HepG2 (cell line): ENCODE data around the gene DNAH8. TPM values are rescaled to one million over a fixed set of nuclear protein-coding genes. Genes with fewer than 3 reads are reported as not detected.

Experiments
- ATAC-seq: fragments of 200-7000 bp; cut with Tn5 transposase; 3 replicates; pipeline ENCODE4 v1.9.1; 2020; ENCODE audit warnings: mild to moderate bottlenecking, moderate library complexity
- BruUV-seq: library from RNA; stranded (reverse); fragments of 400-500 nt; replicated peaks from 2 replicates; lab custom pipeline; 2021; lab: Mats Ljungman, UMichigan
- CTCF ChIA-PET: fragments of 300-600 bp; formaldehyde crosslinking; extraction: SDS; loops from one replicate; lab custom pipeline; 2021; ENCODE audit warnings: low total read pairs, inconsistent platforms, low intra/inter-chr PET ratio; lab: Yijun Ruan, JAX
- POLR2A ChIA-PET: fragments of 350-600 bp; sonication (Branson Sonifier 250); formaldehyde crosslinking; loops from one replicate; lab custom pipeline; 2020; ENCODE audit warnings: antibody characterized with exemption, inconsistent platforms; lab: Yijun Ruan, JAX
- DNase-seq: peaks from one replicate; pipeline ENCODE4 v3.0.0-alpha.2; 2015; ENCODE audit warnings: low spot score
- FAIRE-seq: peaks from 3 replicates; lab custom pipeline; 2011; peaks lifted over from hg19 to GRCh38; lab: Jason Lieb, UNC
- H2AFZ ChIP-seq: one replicate; pipeline ENCODE4 v1.6.1; 2011; ENCODE audit warnings: low read length, inconsistent platforms
- H3K27ac ChIP-seq: fragments of 300-600 bp; 3 replicates; pipeline ENCODE4 v1.8.0; 2011; ENCODE audit warnings: mixed run types, mild to moderate bottlenecking, mixed read lengths, low read length, inconsistent platforms; ENCODE audit not compliant: insufficient read depth; ENCODE audit errors: extremely low read length
- H3K27me3 ChIP-seq, 2 experiments: fragments of 200-600 bp in 1 of 2; 2 replicates in 1 of 2; 3 replicates in 1 of 2; pipeline versions ENCODE4 v1.6.0 to v1.8.0; 2011; ENCODE audit warnings: low read length in 2 of 2, mild to moderate bottlenecking in 2 of 2, moderate library complexity in 2 of 2, inconsistent platforms in 1 of 2; ENCODE audit not compliant: insufficient read depth in 2 of 2, control insufficient read depth in 1 of 2
- H3K36me3 ChIP-seq, 2 experiments: fragments of 200-600 bp in 1 of 2; replicated peaks in 1 of 2; 2 replicates in 1 of 2; 3 replicates in 1 of 2; pipeline versions ENCODE4 v1.5.1 to v1.8.0; 2011; ENCODE audit warnings: low read length in 2 of 2, inconsistent platforms in 1 of 2; ENCODE audit not compliant: insufficient read depth in 2 of 2, control insufficient read depth in 1 of 2
- H3K4me1 ChIP-seq: 2 replicates; pipeline ENCODE4 v1.5.1; 2012; ENCODE audit warnings: low read length, inconsistent platforms; ENCODE audit not compliant: insufficient read depth
- H3K4me2 ChIP-seq: 2 replicates; pipeline ENCODE4 v1.6.0; 2011; ENCODE audit warnings: low read depth, low read length, inconsistent platforms
- H3K4me3 ChIP-seq, 3 experiments: fragments of 200-600 bp in 1 of 3; sonication (generic), shearing (Covaris generic) in 1 of 3; replicated peaks in 1 of 3; 2 replicates each; pipeline ENCODE4 v1.5.1; 2011 to 2016; ENCODE audit warnings: low read length in 3 of 3, inconsistent platforms in 2 of 3, low read depth in 2 of 3, mild to moderate bottlenecking in 2 of 3, control low read depth in 1 of 3, mixed read lengths in 1 of 3; ENCODE audit not compliant: insufficient read depth in 1 of 3
- H3K79me2 ChIP-seq: one replicate; pipeline ENCODE4 v1.6.1; 2011; ENCODE audit warnings: low read length, inconsistent platforms; ENCODE audit not compliant: insufficient read depth
- H3K9ac ChIP-seq: 2 replicates; pipeline ENCODE4 v1.6.0; 2011; ENCODE audit warnings: mild to moderate bottlenecking, low read depth, low read length, inconsistent platforms; ENCODE audit not compliant: insufficient read depth
- H3K9me3 ChIP-seq: 2 replicates; pipeline ENCODE4 v1.5.1; 2012; ENCODE audit warnings: mild to moderate bottlenecking, low read length
- H4K20me1 ChIP-seq: 2 replicates; pipeline ENCODE4 v1.6.0; 2011; ENCODE audit warnings: inconsistent platforms, mild to moderate bottlenecking, low read length, moderate library complexity; ENCODE audit not compliant: insufficient read depth
- CBX5 ChIP-seq: sonication (generic); formaldehyde crosslinking; IDR thresholded peaks from 2 replicates; pipeline ENCODE4 v1.4.0; 2020; ENCODE audit warnings: missing genetic modification reagents, borderline replicate concordance
- FIP1L1 ChIP-seq: fragments of 200-400 bp; formaldehyde crosslinking; IDR thresholded peaks from 2 replicates; pipeline ENCODE4 v1.6.1; 2018; ENCODE audit warnings: low read depth, mild to moderate bottlenecking, low read length, moderate library complexity, borderline replicate concordance; ENCODE audit not compliant: insufficient read depth
- FLYWCH1 ChIP-seq: sonication (generic); formaldehyde crosslinking; IDR thresholded peaks from 2 replicates; pipeline ENCODE4 v1.8.1; 2023; ENCODE audit warnings: mild to moderate bottlenecking, missing genetic modification reagents
- GATAD2A ChIP-seq: IDR thresholded peaks from 2 replicates; pipeline ENCODE4 v1.6.1; 2016
- HNRNPLL ChIP-seq: fragments of 200-400 bp; formaldehyde crosslinking; IDR thresholded peaks from 2 replicates; pipeline ENCODE4 v1.6.1; 2017; ENCODE audit warnings: mild to moderate bottlenecking, low read depth, low read length; ENCODE audit not compliant: poor library complexity, severe bottlenecking
- JUN ChIP-seq: sonication (generic); formaldehyde crosslinking; IDR thresholded peaks from 2 replicates; pipeline ENCODE4 v1.4.0; 2020; ENCODE audit warnings: mild to moderate bottlenecking, missing genetic modification reagents
- SRSF4 ChIP-seq: fragments of 200-400 bp; formaldehyde crosslinking; IDR thresholded peaks from one replicate; pipeline ENCODE4 v1.6.1; 2018; ENCODE audit warnings: mild to moderate bottlenecking, low read depth, low read length, moderate library complexity; ENCODE audit not compliant: poor library complexity, severe bottlenecking
- TEAD2 ChIP-seq: sonication (generic); formaldehyde crosslinking; IDR thresholded peaks from 2 replicates; pipeline ENCODE4 v1.9.0; 2021; ENCODE audit warnings: missing genetic modification reagents
- ZNF30 ChIP-seq: sonication (generic); formaldehyde crosslinking; IDR thresholded peaks from 2 replicates; pipeline ENCODE4 v1.5.0; 2020; ENCODE audit warnings: mild to moderate bottlenecking, missing genetic modification reagents
- ZNF570 ChIP-seq: sonication (generic); formaldehyde crosslinking; IDR thresholded peaks from 2 replicates; pipeline ENCODE4 v1.4.0; 2020; ENCODE audit warnings: mild to moderate bottlenecking, missing genetic modification reagents, borderline replicate concordance
- ZNF816 ChIP-seq: sonication (generic); formaldehyde crosslinking; IDR thresholded peaks from 2 replicates; pipeline ENCODE4 v1.8.0; 2022; ENCODE audit warnings: missing genetic modification reagents, mild to moderate bottlenecking, borderline replicate concordance
- WGBS: methylation state at CpG from one replicate; pipeline ENCODE4 v1.1.6; 2017; ENCODE audit warnings: low lambda C conversion rate; 5-methylcytosine and 5-hydroxymethylcytosine counted together
- in situ Hi-C: cut with HindIII; loops from 2 replicates; pipeline ENCODE4 v1.10.0; 2017; ENCODE audit warnings: low pct_unique_long_range_greater_than_20kb; ENCODE audit not compliant: extremely low pct_ligation_motif_present
- intact Hi-C: fragments of 100-400 bp; cut with micrococcal nuclease; formaldehyde crosslinking; loops from one replicate; pipeline ENCODE4 v1.10.0; 2022; ENCODE audit not compliant: unreplicated experiment
- polyA plus RNA-seq, 8 experiments: library from polyadenylated mRNA; depleted of rRNA in 3 of 8; stranded (reverse) in 7 of 8; unstranded in 1 of 8; fragments of >200 nt; fragmentation: Illumina TruSeq in 4 of 8; extraction: Trizol in 4 of 8; gene quantifications; 2 replicates each; pipeline versions ENCODE4 v1.2.1 to v1.2.3, GENCODE V29; 2011 to 2016; ENCODE audit warnings: low read depth in 4 of 8, missing spikeins in 1 of 8, mixed read lengths in 1 of 8; ENCODE audit not compliant: insufficient read depth in 1 of 8
- total RNA-seq, 5 experiments: library from RNA; depleted of rRNA; stranded (reverse); fragments of >200 nt; fragmentation: Illumina TruSeq; extraction: Trizol; gene quantifications; 2 replicates each; pipeline ENCODE4 v1.2.3, GENCODE V29; 2016; ENCODE audit warnings: low read depth in 1 of 5
- TF ChIP-seq, protein P1 (sequence below), 2 experiments: sonication (generic) in 1 of 2; formaldehyde crosslinking in 1 of 2; IDR thresholded peaks; 2 replicates each; pipeline versions ENCODE4 v1.4.0 to v1.6.1; 2016 to 2020; ENCODE audit warnings: borderline replicate concordance in 1 of 2, low read depth in 1 of 2, mild to moderate bottlenecking in 1 of 2, missing genetic modification reagents in 1 of 2
- TF ChIP-seq, protein P2 (sequence below): fragments of 450-650 bp; IDR thresholded peaks from 2 replicates; pipeline ENCODE4 v1.6.1; 2016
- TF ChIP-seq, protein P3 (sequence below): sonication (generic); formaldehyde crosslinking; IDR thresholded peaks from 2 replicates; pipeline ENCODE4 v1.5.0; 2020; ENCODE audit warnings: mild to moderate bottlenecking, missing genetic modification reagents, borderline replicate concordance

DNAH8 gene
- total and polyA plus RNA-seq, 2 of the 13 experiments (the other 11 are each of a cell fraction or from before 2014, with no cell fraction given): not detected

DNA sequence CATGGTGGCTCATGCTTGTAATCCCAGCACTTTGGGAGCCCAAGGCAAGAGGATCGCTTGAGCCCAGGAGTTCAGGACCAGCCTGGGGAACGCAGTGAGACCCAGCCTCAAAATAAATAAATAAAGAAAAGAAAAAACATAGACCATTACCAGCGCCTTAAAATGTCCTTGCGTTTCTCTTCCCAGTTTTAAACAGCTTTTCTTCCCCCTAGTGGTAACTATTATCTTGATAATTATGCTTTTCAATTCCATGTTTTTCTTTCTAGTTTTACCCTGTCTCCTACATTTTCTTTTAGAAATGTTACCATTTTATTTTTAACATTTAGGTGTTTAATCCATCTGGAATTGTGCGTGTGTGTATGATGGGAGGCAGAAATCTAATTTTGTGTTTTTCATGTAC lies 24.4 kb downstream of the DNAH8 start:
- WGBS: 7% methylated on average over 5 of the region's 5 CpGs
- ChIA-PET CTCF (no interaction called here), POLR2A (no interaction called here)
- DNase-seq (no peak), FAIRE-seq (no peak), ATAC-seq (no peak)
- no TSS peak for BruUV-seq
- no peak overlapping the region for H3K4me2 ChIP-seq
- H3K9me3 ChIP-seq: no peaks in the 10 kb centered on the region
- H3K4me1 ChIP-seq: no peaks in the 10 kb centered on the region
- H3K27me3 ChIP-seq: 0 out of 5 replicates have a peak, but pooled peaks cover 0 to 6% of the 10 kb centered on the region in 2 experiments
- in situ Hi-C loops (no loop called here), intact Hi-C loops (no loop called here)
- H3K9ac ChIP-seq: no peak overlapping the region
- H3K27ac ChIP-seq: no peak overlapping the region
- no peak overlapping the region for H2AFZ ChIP-seq
- no peak overlapping the region for H3K4me3 ChIP-seq
- no peaks in the 10 kb centered on the region for H4K20me1 ChIP-seq
- no peaks in the 10 kb centered on the region for H3K36me3 ChIP-seq
- no peaks in the 10 kb centered on the region for H3K79me2 ChIP-seq
- TF ChIP-seq HNRNPLL: no peak
- TF ChIP-seq, protein P1, sequence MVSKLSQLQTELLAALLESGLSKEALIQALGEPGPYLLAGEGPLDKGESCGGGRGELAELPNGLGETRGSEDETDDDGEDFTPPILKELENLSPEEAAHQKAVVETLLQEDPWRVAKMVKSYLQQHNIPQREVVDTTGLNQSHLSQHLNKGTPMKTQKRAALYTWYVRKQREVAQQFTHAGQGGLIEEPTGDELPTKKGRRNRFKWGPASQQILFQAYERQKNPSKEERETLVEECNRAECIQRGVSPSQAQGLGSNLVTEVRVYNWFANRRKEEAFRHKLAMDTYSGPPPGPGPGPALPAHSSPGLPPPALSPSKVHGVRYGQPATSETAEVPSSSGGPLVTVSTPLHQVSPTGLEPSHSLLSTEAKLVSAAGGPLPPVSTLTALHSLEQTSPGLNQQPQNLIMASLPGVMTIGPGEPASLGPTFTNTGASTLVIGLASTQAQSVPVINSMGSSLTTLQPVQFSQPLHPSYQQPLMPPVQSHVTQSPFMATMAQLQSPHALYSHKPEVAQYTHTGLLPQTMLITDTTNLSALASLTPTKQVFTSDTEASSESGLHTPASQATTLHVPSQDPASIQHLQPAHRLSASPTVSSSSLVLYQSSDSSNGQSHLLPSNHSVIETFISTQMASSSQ (IDR thresholded peaks at IDR 0.05; ENCODE audit: low read depth): no peak
- TF ChIP-seq, protein P1 (CRISPR knock-in tag; IDR thresholded peaks at IDR 0.05; ENCODE audit: borderline replicate concordance): no peak
- no peak for TF ChIP-seq ZNF816 (CRISPR knock-in tag)
- TF ChIP-seq SRSF4: no peak
- TF ChIP-seq CBX5: no peak
- no peak for TF ChIP-seq ZNF570 (CRISPR knock-in tag)
- no peak for TF ChIP-seq TEAD2 (CRISPR knock-in tag)
- no peak for TF ChIP-seq FIP1L1
- no peak for TF ChIP-seq JUN (CRISPR knock-in tag)
- TF ChIP-seq ZNF30 (CRISPR knock-in tag): no peak
- no peak for TF ChIP-seq GATAD2A
- no peak for TF ChIP-seq FLYWCH1 (CRISPR knock-in tag)
- TF ChIP-seq, protein P2, sequence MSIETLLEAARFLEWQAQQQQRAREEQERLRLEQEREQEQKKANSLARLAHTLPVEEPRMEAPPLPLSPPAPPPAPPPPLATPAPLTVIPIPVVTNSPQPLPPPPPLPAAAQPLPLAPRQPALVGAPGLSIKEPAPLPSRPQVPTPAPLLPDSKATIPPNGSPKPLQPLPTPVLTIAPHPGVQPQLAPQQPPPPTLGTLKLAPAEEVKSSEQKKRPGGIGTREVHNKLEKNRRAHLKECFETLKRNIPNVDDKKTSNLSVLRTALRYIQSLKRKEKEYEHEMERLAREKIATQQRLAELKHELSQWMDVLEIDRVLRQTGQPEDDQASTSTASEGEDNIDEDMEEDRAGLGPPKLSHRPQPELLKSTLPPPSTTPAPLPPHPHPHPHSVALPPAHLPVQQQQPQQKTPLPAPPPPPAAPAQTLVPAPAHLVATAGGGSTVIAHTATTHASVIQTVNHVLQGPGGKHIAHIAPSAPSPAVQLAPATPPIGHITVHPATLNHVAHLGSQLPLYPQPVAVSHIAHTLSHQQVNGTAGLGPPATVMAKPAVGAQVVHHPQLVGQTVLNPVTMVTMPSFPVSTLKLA: no peak
- TF ChIP-seq, protein P3, sequence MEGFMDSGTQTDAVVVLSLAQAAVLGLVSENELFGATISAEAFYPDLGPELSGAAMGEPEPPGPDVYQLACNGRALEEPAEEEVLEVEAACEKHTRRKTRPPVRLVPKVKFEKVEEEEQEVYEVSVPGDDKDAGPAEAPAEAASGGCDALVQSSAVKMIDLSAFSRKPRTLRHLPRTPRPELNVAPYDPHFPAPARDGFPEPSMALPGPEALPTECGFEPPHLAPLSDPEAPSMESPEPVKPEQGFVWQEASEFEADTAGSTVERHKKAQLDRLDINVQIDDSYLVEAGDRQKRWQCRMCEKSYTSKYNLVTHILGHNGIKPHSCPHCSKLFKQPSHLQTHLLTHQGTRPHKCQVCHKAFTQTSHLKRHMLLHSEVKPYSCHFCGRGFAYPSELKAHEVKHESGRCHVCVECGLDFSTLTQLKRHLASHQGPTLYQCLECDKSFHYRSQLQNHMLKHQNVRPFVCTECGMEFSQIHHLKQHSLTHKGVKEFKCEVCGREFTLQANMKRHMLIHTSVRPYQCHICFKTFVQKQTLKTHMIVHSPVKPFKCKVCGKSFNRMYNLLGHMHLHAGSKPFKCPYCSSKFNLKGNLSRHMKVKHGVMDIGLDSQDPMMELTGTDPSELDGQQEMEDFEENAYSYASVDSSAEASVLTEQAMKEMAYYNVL (CRISPR knock-in tag): no peak
